Measurements from ENCODE around the gene PTPRG. TPM values are rescaled to one million over a fixed set of nuclear protein-coding genes. Genes with fewer than 3 reads are reported as not detected.

Gene PTPRG
- total RNA-seq, 2 experiments from 2014 or later: 0.13 to 0.15 TPM

GRCh38 chr3:62171789-62172188, 610.4 kb downstream of the PTPRG start:
- DNase-seq: no peak
- no peaks in the 10 kb centered on the region for H3K36me3 Mint-ChIP-seq (ENCODE audit: low read depth)
- H3K4me1 Mint-ChIP-seq: peaks cover 7% of the 10 kb centered on the region
- H3K4me3 Mint-ChIP-seq: no peak overlapping the region
- no peaks in the 10 kb centered on the region for H3K27me3 Mint-ChIP-seq
- ChIA-PET CTCF (no interaction called here), POLR2A (no interaction called here)
- no peaks in the 10 kb centered on the region for H3K9me3 Mint-ChIP-seq
- H3K27ac Mint-ChIP-seq: no peak overlapping the region

DNA sequence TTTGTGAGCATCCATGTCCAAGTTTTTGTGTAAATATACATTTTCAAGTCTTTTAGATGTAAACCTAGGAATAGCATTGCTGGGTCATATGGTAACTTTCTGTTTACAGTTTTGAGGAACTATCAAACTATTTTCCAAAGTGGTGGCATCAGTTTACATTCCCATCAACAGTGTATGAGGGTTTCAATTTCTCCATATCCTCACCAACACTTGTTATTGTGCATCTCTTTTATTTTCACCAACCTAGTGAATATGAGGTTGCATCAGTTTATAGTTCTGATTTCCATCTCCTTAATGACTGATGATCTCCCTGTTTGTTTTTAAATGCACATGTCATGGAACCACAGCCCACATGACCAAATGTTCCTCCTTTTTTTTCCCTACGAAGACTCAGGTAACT, 610.8 kb downstream of the PTPRG start:
- ChIA-PET CTCF (no interaction called here), POLR2A (no interaction called here)
- H3K4me1 Mint-ChIP-seq: peaks cover 7% of the 10 kb centered on the region
- DNase-seq: no peak
- H3K36me3 Mint-ChIP-seq (ENCODE audit: low read depth): no peaks in the 10 kb centered on the region
- no peak overlapping the region for H3K27ac Mint-ChIP-seq
- H3K4me3 Mint-ChIP-seq: no peak overlapping the region
- no peaks in the 10 kb centered on the region for H3K9me3 Mint-ChIP-seq
- no peaks in the 10 kb centered on the region for H3K27me3 Mint-ChIP-seq

DNA sequence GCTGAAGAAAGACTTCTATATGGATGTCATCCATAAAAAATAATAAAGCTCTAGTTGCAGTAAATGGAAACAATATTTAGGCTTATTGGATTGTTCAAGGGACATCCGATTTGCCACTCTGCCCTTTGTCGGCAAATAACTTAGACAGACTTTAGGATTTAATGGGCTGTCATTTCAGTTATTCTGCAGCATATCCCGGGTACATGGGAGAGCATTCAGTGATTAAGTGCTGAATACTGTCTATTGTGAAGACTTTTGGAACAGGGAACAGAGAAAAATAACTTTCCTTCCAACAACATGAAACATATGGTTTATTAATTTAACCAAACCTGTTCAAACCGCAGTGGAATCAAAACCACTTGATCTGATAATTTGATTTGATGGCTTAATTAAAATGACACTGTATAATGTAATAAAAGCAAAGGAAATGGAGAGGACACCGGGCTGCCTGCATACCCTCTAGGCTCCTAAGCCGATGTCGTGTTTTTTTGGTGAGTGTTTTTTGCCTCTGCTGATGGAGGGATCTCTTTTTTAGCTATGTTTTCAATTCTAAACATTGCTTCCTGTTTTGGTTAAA, 612.7 kb downstream of the PTPRG start:
- CTCF ChIA-PET: no interaction called here
- POLR2A ChIA-PET: no interaction called here
- DNase-seq: no peak
- Mint-ChIP-seq H3K9me3 (no peaks in the 10 kb centered on the region), H3K27me3 (no peaks in the 10 kb centered on the region), H3K4me1 (peaks cover 7% of the 10 kb centered on the region), H3K4me3 (no peak overlapping the region), H3K27ac (no peak overlapping the region), H3K36me3 (ENCODE audit: low read depth) (no peaks in the 10 kb centered on the region)

DNA sequence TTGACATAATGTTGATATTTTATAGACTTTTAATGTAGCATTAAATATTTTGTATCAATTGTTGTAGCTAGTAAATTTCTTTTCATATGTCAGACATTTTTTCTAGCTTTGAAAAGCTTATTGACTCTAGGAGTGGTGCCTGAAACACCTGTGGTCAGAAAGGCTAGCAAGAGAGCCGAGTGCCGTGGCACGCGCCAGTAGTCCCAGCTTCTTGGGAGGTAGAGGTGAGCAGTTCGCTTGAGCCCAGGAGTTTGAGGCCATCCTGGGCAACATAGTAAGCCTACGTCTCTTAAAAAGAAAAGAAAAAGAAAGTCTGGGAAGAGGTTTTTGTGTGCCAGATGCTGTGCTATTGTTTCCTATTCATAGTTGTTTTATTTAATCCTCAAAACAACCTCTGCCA, 613.8 kb downstream of the PTPRG start:
- ChIA-PET CTCF (interaction anchor here (0.9 kb wide), 1 partner anchor 9 kb away, joined by 3 read pairs; no protein-coding TSS in a partner anchor), POLR2A (no interaction called here)
- Mint-ChIP-seq H3K4me1 (peaks cover 1% of the 10 kb centered on the region), H3K9me3 (no peaks in the 10 kb centered on the region), H3K36me3 (ENCODE audit: low read depth) (no peaks in the 10 kb centered on the region), H3K27ac (no peak overlapping the region), H3K27me3 (no peaks in the 10 kb centered on the region), H3K4me3 (no peak overlapping the region)
- DNase-seq: no peak

DNA sequence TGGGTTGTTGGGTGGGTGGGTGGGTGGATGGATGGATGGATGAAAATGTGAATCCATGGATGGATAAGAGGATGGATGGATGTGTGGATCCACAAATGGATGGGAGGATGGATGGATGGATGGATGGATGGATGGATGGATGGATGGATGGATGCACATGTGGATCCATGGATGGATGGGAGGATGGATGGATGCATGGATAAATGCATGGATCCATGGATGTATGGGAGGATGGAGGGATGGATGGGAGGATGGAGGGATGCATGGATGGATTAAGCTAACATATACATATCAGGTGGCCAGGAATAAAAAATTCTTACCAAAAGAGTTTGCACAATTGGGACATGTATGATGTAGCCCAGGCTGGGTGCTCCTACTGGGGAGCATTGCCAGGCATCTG, 616.7 kb downstream of the PTPRG start:
- Mint-ChIP-seq H3K4me1 (no peaks in the 10 kb centered on the region), H3K36me3 (ENCODE audit: low read depth) (no peaks in the 10 kb centered on the region), H3K27me3 (no peaks in the 10 kb centered on the region), H3K4me3 (no peak overlapping the region), H3K9me3 (no peaks in the 10 kb centered on the region), H3K27ac (no peak overlapping the region)
- CTCF ChIA-PET: no interaction called here
- no peak for DNase-seq
- POLR2A ChIA-PET: no interaction called here

GRCh38 chr3:62178739-62179600, 617.6 kb downstream of the PTPRG start:
- no peak for DNase-seq
- Mint-ChIP-seq H3K4me1 (no peaks in the 10 kb centered on the region), H3K9me3 (no peaks in the 10 kb centered on the region), H3K36me3 (ENCODE audit: low read depth) (no peaks in the 10 kb centered on the region), H3K4me3 (no peak overlapping the region), H3K27me3 (no peaks in the 10 kb centered on the region), H3K27ac (no peak overlapping the region)
- CTCF ChIA-PET: no interaction called here
- POLR2A ChIA-PET: no interaction called here

DNA sequence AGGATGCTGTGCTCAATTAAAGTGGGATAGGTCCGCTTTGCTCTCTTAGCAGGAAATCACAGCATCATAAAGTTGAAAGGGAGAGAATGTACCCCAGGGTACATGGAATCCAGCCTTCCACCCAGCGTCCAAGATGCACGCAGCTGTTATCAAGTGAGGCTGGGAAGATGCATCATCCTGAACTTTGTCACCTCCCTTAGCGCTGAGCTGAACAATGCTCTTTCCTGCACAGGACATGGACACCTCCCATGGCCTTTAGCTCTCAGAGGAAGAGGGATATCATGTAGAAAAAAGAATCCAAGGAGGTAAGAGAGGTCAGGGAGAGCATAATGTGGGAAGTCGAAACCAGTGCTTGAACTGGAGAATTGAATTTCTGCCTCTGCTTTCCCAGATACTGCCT, 619.1 kb downstream of the PTPRG start:
- CTCF ChIA-PET: no interaction called here
- H3K9me3 Mint-ChIP-seq: no peaks in the 10 kb centered on the region
- H3K4me1 Mint-ChIP-seq: no peaks in the 10 kb centered on the region
- no peak overlapping the region for H3K27ac Mint-ChIP-seq
- no peak overlapping the region for H3K4me3 Mint-ChIP-seq
- POLR2A ChIA-PET: no interaction called here
- no peaks in the 10 kb centered on the region for H3K27me3 Mint-ChIP-seq
- DNase-seq: no peak
- H3K36me3 Mint-ChIP-seq (ENCODE audit: low read depth): no peaks in the 10 kb centered on the region

GRCh38 chr3:62183087-62183486, 621.7 kb downstream of the PTPRG start:
- Mint-ChIP-seq H3K4me3 (no peak overlapping the region), H3K27me3 (no peaks in the 10 kb centered on the region), H3K36me3 (ENCODE audit: low read depth) (no peaks in the 10 kb centered on the region), H3K9me3 (no peaks in the 10 kb centered on the region), H3K4me1 (no peaks in the 10 kb centered on the region), H3K27ac (no peak overlapping the region)
- no peak for DNase-seq
- ChIA-PET POLR2A (no interaction called here), CTCF (interaction anchor here (0.7 to 1.4 kb wide), 2 partner anchors 8 to 603 kb away, joined by 3 to 4 read pairs; no protein-coding TSS in a partner anchor)

- H3K27ac Mint-ChIP-seq: no peak overlapping the region
- no peaks in the 10 kb centered on the region for H3K27me3 Mint-ChIP-seq
These were observed 622.6 kb downstream of the PTPRG start for GRCh38 chr3:62183969-62184368.

GRCh38 chr3:62184559-62184958, 623.2 kb downstream of the PTPRG start:
- Mint-ChIP-seq H3K9me3 (no peaks in the 10 kb centered on the region), H3K4me1 (no peaks in the 10 kb centered on the region), H3K27ac (no peak overlapping the region), H3K4me3 (no peak overlapping the region), H3K27me3 (no peaks in the 10 kb centered on the region), H3K36me3 (ENCODE audit: low read depth) (no peaks in the 10 kb centered on the region)
- ChIA-PET POLR2A (no interaction called here), CTCF (interaction anchor here (1.4 kb wide), 1 partner anchor 10 kb away, joined by 3 read pairs; no protein-coding TSS in a partner anchor)
- DNase-seq: no peak

More at GRCh38 chr3:62183969-62184368, 622.6 kb downstream of the PTPRG start:
- H3K9me3 Mint-ChIP-seq: no peaks in the 10 kb centered on the region
- H3K36me3 Mint-ChIP-seq (ENCODE audit: low read depth): no peaks in the 10 kb centered on the region
- no peaks in the 10 kb centered on the region for H3K4me1 Mint-ChIP-seq
- no peak for DNase-seq
- no peak overlapping the region for H3K4me3 Mint-ChIP-seq
- CTCF ChIA-PET: interaction anchor here (1.4 kb wide), 1 partner anchor 9 kb away, joined by 3 read pairs; no protein-coding TSS in a partner anchor
- POLR2A ChIA-PET: no interaction called here

DNA sequence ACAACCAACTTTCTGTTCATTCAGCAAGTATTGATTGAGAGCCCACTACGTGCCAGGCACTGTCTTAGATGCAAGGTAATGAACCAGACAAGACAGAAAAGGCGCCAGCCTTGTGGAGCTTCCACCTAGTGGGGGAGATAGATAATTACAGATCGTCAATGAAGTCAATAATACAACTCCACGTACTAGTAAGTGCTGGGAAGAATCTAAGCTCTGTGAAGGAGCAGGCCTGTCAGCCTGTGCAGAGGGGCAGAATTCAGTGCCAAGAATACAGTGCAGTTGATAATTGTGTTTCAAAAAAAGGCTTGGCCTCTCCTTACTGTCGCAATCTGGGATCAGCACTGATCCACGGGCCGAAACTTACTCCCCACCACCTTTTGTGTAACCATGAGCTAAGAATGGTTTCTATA, 625.7 kb downstream of the PTPRG start:
- DNase-seq: no peak
- H3K4me3 Mint-ChIP-seq: no peak overlapping the region
- CTCF ChIA-PET: interaction anchor here (1.2 to 3.4 kb wide), 2 partner anchors 10 to 13 kb away, joined by 4 to 22 read pairs; no protein-coding TSS in a partner anchor
- no peaks in the 10 kb centered on the region for H3K9me3 Mint-ChIP-seq
- no peak overlapping the region for H3K27ac Mint-ChIP-seq
- no peaks in the 10 kb centered on the region for H3K36me3 Mint-ChIP-seq (ENCODE audit: low read depth)
- POLR2A ChIA-PET: no interaction called here
- no peaks in the 10 kb centered on the region for H3K4me1 Mint-ChIP-seq
- H3K27me3 Mint-ChIP-seq: no peaks in the 10 kb centered on the region

- H3K27ac Mint-ChIP-seq: no peak overlapping the region
- no peaks in the 10 kb centered on the region for H3K27me3 Mint-ChIP-seq
- H3K36me3 Mint-ChIP-seq (ENCODE audit: low read depth): no peaks in the 10 kb centered on the region
- no peaks in the 10 kb centered on the region for H3K9me3 Mint-ChIP-seq
- no peaks in the 10 kb centered on the region for H3K4me1 Mint-ChIP-seq
- POLR2A ChIA-PET: no interaction called here
- CTCF ChIA-PET: interaction anchor here (0.9 to 3.4 kb wide), 5 partner anchors 12 to 807 kb away, joined by 3 to 22 read pairs (median 4); no protein-coding TSS in a partner anchor
- H3K4me3 Mint-ChIP-seq: no peak overlapping the region
- peak; percentile 61 for DNase-seq
These were observed 627.5 kb downstream of the PTPRG start for GRCh38 chr3:62188681-62189375.

DNA sequence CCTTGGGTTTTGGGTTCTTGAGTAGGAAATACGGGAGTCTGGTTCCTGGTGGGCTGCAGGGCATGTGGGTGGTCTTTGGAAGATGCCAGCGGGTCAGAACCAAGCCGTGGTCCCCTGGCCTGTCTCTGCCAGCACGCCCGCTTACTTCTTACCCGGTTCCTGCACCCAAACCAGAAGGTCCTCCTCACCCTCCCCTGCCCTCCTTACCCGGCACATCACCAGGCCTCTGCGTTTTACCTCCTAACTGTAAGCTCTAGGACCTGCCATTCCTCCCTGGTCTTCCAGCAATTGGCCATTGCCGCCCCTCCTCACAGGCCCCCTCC, 628.0 kb downstream of the PTPRG start:
- Mint-ChIP-seq H3K36me3 (ENCODE audit: low read depth) (no peaks in the 10 kb centered on the region), H3K27ac (no peak overlapping the region), H3K27me3 (no peaks in the 10 kb centered on the region), H3K9me3 (no peaks in the 10 kb centered on the region), H3K4me1 (no peaks in the 10 kb centered on the region), H3K4me3 (no peak overlapping the region)
- POLR2A ChIA-PET: no interaction called here
- CTCF ChIA-PET: interaction anchor here (0.9 to 3.4 kb wide), 3 partner anchors 11 to 333 kb away, joined by 3 to 22 read pairs (median 4); no protein-coding TSS in a partner anchor
- DNase-seq: no peak

All from activated CD4-positive, alpha-beta memory T cell treated with anti-CD3 and anti-CD28 coated beads, Interleukin-2, amount 10 ng/mL, durations not matched to agents 7 days and 5 days (primary cell).